ENCODE results near the gene UBR4. TPM values are rescaled to one million over a fixed set of nuclear protein-coding genes. Genes with fewer than 3 reads are reported as not detected.

Gene UBR4
- total and polyA plus RNA-seq, 10 of the 15 experiments (the other 5 are each of a cell fraction or from before 2014, with no cell fraction given): 34.2 to 124 (median 56.2) TPM

DNA sequence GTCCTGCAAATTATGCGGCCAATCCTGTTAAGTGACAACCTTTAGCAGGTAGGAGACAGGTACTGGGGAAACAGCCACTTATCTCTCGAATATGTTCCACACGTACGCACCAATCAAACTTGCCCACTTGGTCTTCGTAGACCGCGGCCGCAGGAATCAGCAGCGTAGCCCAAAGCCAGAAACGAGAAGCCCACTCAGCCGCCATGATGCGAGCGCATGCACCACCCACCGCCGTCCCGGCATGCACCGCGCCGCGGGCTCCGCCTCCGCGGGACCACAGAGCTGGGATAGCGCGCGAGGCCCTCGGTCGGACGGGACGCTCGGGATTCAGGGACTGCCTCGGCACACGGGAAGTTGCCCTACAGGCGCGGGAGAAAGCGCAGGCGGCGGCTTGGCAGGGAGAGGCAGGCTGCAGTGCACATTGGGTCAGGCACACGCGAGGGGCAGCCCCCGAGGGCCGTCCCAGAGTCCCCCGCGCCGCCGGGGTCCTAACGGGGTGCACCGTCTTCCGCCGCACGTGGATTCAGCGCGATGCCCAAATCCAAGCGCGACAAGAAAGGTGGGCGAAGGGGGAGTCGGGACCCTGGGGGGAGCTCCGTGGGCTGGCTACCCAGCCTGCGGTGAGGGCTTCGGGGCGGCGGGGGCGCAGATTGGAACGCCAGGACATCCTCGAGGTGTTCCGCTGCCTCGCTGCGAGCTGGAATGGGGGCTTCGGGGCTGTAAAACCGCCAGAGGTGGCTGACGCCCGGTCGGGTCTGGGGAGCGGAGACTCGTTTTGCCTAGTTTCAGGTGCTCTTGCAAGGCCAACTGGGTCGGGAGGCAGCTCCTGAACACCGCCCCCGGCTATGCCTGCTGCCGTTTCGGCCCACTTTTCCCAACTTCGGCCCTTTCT lies 41.5 kb upstream of the UBR4 start, which contains the start of the genes EMC1 and MRTO4 (continued):
- peak; percentile 99 for TF ChIP-seq MAX (IDR thresholded peaks at IDR 0.05; ENCODE audit: low read depth, low read length)
- no peak for TF ChIP-seq CBX3 (IDR thresholded peaks at IDR 0.05; ENCODE audit: borderline replicate concordance, low read depth)
- TF ChIP-seq NFYA (IDR thresholded peaks at IDR 0.05; ENCODE audit: borderline replicate concordance, low read depth, low read length): no peak
- 0 out of 2 replicates have a peak, but pooled peaks have one; percentile 12 for TF ChIP-seq SMC3 (IDR thresholded peaks at IDR 0.05; ENCODE audit: borderline replicate concordance, low read length)
- peak; percentile 38; the same call in 1 of the 2 replicates for TF ChIP-seq CBFB (IDR thresholded peaks at IDR 0.05; ENCODE audit: low read depth)
- TF ChIP-seq ATF3 (IDR thresholded peaks at IDR 0.05; ENCODE audit: borderline replicate concordance, extremely low read depth, low read depth, low read length): no peak

DNA sequence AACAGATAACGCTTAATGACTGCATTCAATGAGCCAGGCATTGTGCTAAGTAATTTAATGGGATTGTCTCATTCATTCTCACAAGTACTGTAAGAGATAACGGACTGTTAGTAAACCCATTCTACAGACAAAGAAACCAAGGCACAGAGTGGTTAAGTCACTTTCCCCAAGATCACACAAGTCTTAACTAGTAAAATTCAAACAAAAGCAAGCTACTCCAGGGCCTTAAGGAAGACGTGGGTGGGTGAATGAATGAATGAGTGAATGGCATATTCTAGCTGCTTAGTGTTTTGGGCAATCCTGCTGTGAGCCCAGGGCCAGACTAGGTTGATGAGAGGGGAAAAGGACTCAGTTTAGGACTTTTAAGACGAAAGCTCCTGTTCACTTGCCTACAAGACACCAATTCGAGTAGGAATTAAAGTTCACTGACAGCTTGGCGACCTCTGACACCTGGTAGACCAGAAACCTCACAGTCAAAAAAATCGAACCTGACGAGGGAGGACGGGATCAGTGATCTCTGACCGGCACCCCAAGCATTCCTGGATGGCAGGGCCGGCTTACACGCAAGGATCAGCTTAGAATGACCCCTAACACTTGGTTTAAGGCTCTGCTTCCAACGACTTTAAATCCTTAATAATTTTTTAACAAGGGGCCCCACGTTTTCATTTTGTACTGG lies 40.7 kb upstream of the UBR4 start:
- Histone ChIP-seq H3K36me3 (ENCODE audit: control insufficient read depth in 2 of 2, insufficient read depth in 2 of 2, low read length in 1 of 2) (peaks cover 0 to 8% of the 10 kb centered on the region in 2 experiments; a peak in 1 of 4 replicates), H3K4me1 (ENCODE audit: control insufficient read depth, insufficient read depth, low read length) (peaks cover 13% of the 10 kb centered on the region), H3K9me3 (replicated peaks; ENCODE audit: control insufficient read depth, insufficient read depth, low read length) (no peaks in the 10 kb centered on the region), H3K27ac (ENCODE audit: control insufficient read depth, insufficient read depth) (peak overlapping the region; percentile 97), H3K79me2 (ENCODE audit: control insufficient read depth, insufficient read depth, low read length) (peaks cover 65% of the 10 kb centered on the region), H3K9ac (ENCODE audit: control insufficient read depth, insufficient read depth, low read length) (peak overlapping the region; percentile 92), H3K27me3 (replicated peaks in 1 of 2; ENCODE audit: control insufficient read depth in 2 of 2, insufficient read depth in 2 of 2, low read length in 1 of 2) (no peaks in the 10 kb centered on the region), H3K4me2 (ENCODE audit: control insufficient read depth, insufficient read depth) (peak overlapping the region; percentile 99), H2AFZ (ENCODE audit: control insufficient read depth, low read depth, low read length) (peak overlapping the region; percentile 88), H3K4me3 (peak overlapping the region; percentile 98), H4K20me1 (ENCODE audit: control insufficient read depth, insufficient read depth) (peaks cover 3% of the 10 kb centered on the region; the same call in 1 of the 2 replicates)
- WGBS (ENCODE audit: insufficient coverage, insufficient replicate concordance, low lambda C conversion rate, missing lambda C conversion rate): 13% methylated on average over 14 of the region's 14 CpGs
- SMC1A ChIA-PET (ENCODE audit: uncharacterized antibody, unreplicated experiment): interaction anchor here (0.6 to 1.7 kb wide), 6 partner anchors 9 to 412 kb away, joined by 3 to 4 read pairs (median 3); no protein-coding TSS in a partner anchor
- FAIRE-seq (no peak), DNase-seq (ENCODE audit: low read depth, low spot score) (no peak), ATAC-seq (no peak)
- in situ Hi-C loops (cut with MboI) (no loop called here), intact Hi-C loops (cut with micrococcal nuclease; ENCODE audit: unreplicated experiment) (loop anchor here (1.0 to 5.0 kb wide), 3 partner anchors 40 to 402 kb away; partner anchors contain the start of genes AKR7A2, SLC66A1 and UBR4)
- BruUV-seq (replicated peaks): TSS peak; percentile 89
- POLR2A ChIA-PET: interaction anchor here (0.9 to 1.3 kb wide), 2 partner anchors 42 to 51 kb away, joined by 3 to 4 read pairs; no protein-coding TSS in a partner anchor
- RAD21 ChIA-PET (ENCODE audit: unreplicated experiment): interaction anchor here (1.3 kb wide), 1 partner anchor 43 kb away, joined by 4 read pairs; no protein-coding TSS in a partner anchor
- CTCF ChIA-PET: interaction anchor here (0.6 to 1.8 kb wide), 5 partner anchors 8 to 82 kb away, joined by 3 to 9 read pairs (median 3); no protein-coding TSS in a partner anchor
- TF ChIP-seq CBFB (IDR thresholded peaks at IDR 0.05; ENCODE audit: low read depth): no peak
- TF ChIP-seq NFYB (IDR thresholded peaks at IDR 0.05; ENCODE audit: insufficient read depth, low read depth, low read length): no peak
- TF ChIP-seq, protein P1, sequence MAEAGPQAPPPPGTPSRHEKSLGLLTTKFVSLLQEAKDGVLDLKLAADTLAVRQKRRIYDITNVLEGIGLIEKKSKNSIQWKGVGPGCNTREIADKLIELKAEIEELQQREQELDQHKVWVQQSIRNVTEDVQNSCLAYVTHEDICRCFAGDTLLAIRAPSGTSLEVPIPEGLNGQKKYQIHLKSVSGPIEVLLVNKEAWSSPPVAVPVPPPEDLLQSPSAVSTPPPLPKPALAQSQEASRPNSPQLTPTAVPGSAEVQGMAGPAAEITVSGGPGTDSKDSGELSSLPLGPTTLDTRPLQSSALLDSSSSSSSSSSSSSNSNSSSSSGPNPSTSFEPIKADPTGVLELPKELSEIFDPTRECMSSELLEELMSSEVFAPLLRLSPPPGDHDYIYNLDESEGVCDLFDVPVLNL (IDR thresholded peaks at IDR 0.05; ENCODE audit: low read depth, low read length): no peak
- TF ChIP-seq TBL1XR1 (IDR thresholded peaks at IDR 0.05; ENCODE audit: low read depth, low read length): no peak
- no peak for TF ChIP-seq USF1 (IDR thresholded peaks at IDR 0.05; ENCODE audit: borderline replicate concordance, extremely low read length, insufficient read depth, low read depth, low read length)
- TF ChIP-seq WRNIP1 (IDR thresholded peaks at IDR 0.05; ENCODE audit: borderline replicate concordance, low read depth, low read length): no peak
- TF ChIP-seq, protein P2, sequence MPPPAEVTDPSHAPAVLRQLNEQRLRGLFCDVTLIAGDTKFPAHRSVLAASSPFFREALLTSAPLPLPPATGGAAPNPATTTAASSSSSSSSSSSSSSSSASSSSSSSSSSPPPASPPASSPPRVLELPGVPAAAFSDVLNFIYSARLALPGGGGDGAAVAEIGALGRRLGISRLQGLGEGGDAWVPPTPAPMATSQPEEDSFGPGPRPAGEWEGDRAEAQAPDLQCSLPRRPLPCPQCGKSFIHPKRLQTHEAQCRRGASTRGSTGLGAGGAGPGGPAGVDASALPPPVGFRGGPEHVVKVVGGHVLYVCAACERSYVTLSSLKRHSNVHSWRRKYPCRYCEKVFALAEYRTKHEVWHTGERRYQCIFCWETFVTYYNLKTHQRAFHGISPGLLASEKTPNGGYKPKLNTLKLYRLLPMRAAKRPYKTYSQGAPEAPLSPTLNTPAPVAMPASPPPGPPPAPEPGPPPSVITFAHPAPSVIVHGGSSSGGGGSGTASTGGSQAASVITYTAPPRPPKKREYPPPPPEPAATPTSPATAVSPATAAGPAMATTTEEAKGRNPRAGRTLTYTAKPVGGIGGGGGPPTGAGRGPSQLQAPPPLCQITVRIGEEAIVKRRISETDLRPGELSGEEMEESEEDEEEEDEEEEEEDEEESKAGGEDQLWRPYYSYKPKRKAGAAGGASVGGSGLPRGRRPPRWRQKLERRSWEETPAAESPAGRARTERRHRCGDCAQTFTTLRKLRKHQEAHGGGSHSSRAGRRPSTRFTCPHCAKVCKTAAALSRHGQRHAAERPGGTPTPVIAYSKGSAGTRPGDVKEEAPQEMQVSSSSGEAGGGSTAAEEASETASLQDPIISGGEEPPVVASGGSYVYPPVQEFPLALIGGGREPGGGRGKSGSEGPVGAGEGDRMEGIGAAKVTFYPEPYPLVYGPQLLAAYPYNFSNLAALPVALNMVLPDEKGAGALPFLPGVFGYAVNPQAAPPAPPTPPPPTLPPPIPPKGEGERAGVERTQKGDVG (CRISPR knock-in tag; IDR thresholded peaks at IDR 0.05): no peak

Data from GM12878 (cell line).